ENCODE results near the gene STRN4. TPM values are rescaled to one million over a fixed set of nuclear protein-coding genes. Genes with fewer than 3 reads are reported as not detected.

Gene STRN4
- total and polyA plus RNA-seq, 12 donors, result 43.3 to 63.3 (median 50.3) TPM

DNA sequence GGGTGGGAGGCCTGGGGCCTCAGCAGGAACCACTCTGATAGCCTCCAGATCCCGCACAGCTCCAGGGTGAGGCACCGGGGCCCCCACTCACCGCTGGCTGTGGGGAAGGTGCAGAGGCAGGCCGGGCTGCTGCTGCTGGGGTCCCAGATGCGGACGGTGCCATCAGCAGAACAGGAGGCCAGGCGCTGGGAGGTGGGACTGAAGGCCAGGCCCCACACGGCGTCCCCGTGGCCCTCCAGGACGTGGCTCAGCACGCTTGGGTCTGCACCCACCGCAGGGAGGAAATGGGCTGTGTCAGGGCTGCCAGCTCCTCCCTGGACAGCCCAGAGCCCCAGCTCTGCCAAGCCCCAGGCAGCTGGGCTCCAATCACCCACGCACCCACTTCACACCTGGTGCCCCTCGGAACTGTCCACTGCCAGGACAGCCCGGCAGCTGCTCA is 23.2 kb downstream of the STRN4 start:
- TF ChIP-seq, protein P1, sequence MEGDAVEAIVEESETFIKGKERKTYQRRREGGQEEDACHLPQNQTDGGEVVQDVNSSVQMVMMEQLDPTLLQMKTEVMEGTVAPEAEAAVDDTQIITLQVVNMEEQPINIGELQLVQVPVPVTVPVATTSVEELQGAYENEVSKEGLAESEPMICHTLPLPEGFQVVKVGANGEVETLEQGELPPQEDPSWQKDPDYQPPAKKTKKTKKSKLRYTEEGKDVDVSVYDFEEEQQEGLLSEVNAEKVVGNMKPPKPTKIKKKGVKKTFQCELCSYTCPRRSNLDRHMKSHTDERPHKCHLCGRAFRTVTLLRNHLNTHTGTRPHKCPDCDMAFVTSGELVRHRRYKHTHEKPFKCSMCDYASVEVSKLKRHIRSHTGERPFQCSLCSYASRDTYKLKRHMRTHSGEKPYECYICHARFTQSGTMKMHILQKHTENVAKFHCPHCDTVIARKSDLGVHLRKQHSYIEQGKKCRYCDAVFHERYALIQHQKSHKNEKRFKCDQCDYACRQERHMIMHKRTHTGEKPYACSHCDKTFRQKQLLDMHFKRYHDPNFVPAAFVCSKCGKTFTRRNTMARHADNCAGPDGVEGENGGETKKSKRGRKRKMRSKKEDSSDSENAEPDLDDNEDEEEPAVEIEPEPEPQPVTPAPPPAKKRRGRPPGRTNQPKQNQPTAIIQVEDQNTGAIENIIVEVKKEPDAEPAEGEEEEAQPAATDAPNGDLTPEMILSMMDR (IDR thresholded peaks at IDR 0.05), result no peak
- peaks cover 0 to 50% (median 28%) of the 10 kb centered on the region in 9 donors for H3K4me1 ChIP-seq
- no peaks in the 10 kb centered on the region for H3K9me3 ChIP-seq
- peaks cover 3 to 98% (median 83%) of the 10 kb centered on the region in 9 donors for H3K36me3 ChIP-seq
- intact Hi-C loops (cut with DNase I), result no loop called here
- 77 to 84% methylated on average over 16 of the region's 16 CpGs for WGBS, 2 donors
- H3K27ac ChIP-seq, result peak overlapping the region in 3 of 10 donors; percentile 12 to 20 (median 15)
- no peak for ATAC-seq
- H3K4me3 ChIP-seq, result no peak overlapping the region
- DNase-seq, result no peak
- H3K27me3 ChIP-seq, result no peaks in the 10 kb centered on the region

DNA sequence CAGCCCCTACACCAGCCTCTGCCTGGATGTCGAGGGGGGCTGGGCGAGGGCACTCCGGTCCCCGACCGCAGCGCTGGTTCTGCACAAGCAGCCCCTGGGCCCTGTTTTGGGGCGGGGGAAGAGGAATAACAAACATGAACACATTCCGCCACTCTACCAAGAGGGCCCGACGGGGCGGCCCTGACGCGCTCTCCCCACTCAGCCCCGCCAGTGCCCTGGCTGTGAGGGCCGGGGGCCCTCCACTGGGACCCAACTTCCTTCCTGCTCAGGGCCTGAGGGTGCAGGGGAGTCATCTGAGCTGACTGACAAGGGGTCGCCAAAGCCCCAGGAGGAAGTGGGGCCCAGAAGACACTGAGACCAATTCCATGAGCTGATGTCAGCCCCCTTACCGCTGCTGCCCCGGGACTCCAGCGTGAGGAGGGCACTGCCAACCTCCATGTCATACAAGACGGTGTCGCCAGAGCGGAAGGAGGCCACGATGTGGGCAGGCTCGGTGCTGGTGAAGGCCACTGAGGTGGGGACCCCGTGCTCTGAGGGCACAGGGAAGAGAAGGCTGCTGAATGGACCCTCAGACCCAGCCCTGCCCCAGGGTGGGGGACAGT is 23.7 kb downstream of the STRN4 start:
- TF ChIP-seq, protein P1 (IDR thresholded peaks at IDR 0.05), result no peak
- H3K4me3 ChIP-seq, result no peak overlapping the region
- ATAC-seq, result no peak
- H3K27ac ChIP-seq, result peak overlapping the region in 2 of 10 donors; percentile 12 to 20
- no peak for DNase-seq
- peaks cover 0 to 50% (median 28%) of the 10 kb centered on the region in 9 donors for H3K4me1 ChIP-seq
- peaks cover 3 to 92% (median 78%) of the 10 kb centered on the region in 9 donors for H3K36me3 ChIP-seq
- 83 to 86% methylated on average over 25 of the region's 25 CpGs for WGBS, 2 donors
- no peaks in the 10 kb centered on the region for H3K27me3 ChIP-seq
- intact Hi-C loops (cut with DNase I), result no loop called here
- no peaks in the 10 kb centered on the region for H3K9me3 ChIP-seq

DNA sequence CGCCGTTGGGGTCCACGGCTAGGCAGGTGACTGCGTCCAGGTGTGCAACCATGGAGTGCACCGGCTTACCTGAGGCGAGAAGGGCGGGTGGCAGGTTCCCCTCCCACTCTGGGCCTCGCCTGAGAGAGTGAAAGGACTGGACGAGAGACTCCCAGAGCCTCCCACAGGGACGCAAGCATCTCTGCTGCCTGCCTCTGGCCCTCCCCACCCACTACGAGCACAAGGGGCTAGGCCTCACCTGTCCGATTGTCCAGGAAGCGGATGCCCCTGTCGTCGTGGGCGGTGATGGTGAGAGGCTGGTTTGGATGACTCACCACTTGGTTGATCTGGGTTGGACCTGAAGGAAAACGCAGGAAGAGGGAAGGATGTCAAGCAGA is 24.3 kb downstream of the STRN4 start:
- Histone ChIP-seq H3K9me3 (no peaks in the 10 kb centered on the region), H3K4me3 (no peak overlapping the region), H3K27ac (peak overlapping the region in 1 of 10 donors; percentile 20), H3K36me3 (peaks cover 3 to 87% (median 72%) of the 10 kb centered on the region in 9 donors), H3K27me3 (no peaks in the 10 kb centered on the region), H3K4me1 (peaks cover 0 to 48% (median 26%) of the 10 kb centered on the region in 9 donors)
- DNase-seq, result no peak
- WGBS, 2 donors, result 84 to 88% methylated on average over 17 of the region's 17 CpGs
- intact Hi-C loops (cut with DNase I), result no loop called here
- TF ChIP-seq, protein P1 (IDR thresholded peaks at IDR 0.05), result no peak
- no peak for ATAC-seq

DNA sequence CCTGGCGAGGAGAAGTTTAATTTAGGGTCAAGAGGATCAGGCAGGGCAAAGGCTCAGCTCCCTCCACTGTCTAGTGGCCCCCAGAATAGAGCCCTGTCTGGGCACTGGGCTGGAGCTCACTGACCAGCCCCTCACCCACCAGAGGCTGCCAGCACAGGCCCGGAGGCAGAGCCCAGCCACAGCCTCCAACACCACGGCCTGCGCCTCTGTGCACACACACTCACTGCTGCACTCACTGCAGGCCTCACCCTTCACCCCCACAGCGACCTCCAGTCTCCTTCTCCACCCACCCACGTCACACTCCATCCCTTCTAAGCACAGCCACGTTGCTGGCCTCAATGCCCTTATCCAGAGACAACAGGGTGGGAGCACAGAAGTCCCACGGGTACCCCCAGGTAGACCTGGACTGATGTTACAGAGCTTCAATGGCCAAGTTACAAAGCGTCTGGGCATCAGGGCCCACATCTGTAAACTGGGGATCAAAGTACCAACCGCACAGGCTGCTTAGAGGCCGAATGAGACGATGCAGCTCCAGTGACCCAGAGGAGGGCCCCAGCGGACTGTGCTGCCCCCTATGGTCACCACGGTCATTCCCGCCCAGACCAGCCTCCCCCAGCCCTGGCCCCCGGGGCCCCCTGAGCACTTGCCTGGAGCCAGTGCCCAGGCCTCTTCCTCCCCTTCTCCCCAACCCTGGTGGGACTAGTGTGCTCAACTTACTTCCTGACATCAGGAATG is 24.8 kb downstream of the STRN4 start:
- WGBS, 2 donors, result 83% methylated on average over 16 of the region's 16 CpGs
- Histone ChIP-seq H3K4me3 (no peak overlapping the region), H3K36me3 (peaks cover 3 to 82% (median 67%) of the 10 kb centered on the region in 9 donors), H3K9me3 (no peaks in the 10 kb centered on the region), H3K4me1 (peaks cover 0 to 42% (median 20%) of the 10 kb centered on the region in 9 donors), H3K27me3 (no peaks in the 10 kb centered on the region), H3K27ac (no peak overlapping the region)
- DNase-seq (no peak), ATAC-seq (no peak)
- TF ChIP-seq, protein P1 (IDR thresholded peaks at IDR 0.05), result peak in 1 of 9 donors; percentile 14
- intact Hi-C loops (cut with DNase I), result no loop called here
